DND-41 (cell line): ENCODE measurements around the gene AKR1B1.
A peak's percentile ranks its signal among the peaks of the same experiment; 100 is the strongest.

ENCODE experiments used
- CTCF ChIP-seq: IDR thresholded peaks from 2 replicates; pipeline ENCODE4 v1.5.1; 2012; ENCODE audit warnings: borderline replicate concordance, low read length, moderate library complexity, mild to moderate bottlenecking; ENCODE audit not compliant: poor library complexity, severe bottlenecking; ENCODE audit errors: extremely low read depth
- EZH2 ChIP-seq: IDR thresholded peaks from 3 replicates; pipeline ENCODE4 v1.6.1; 2012; ENCODE audit warnings: borderline replicate concordance, low read depth, mild to moderate bottlenecking, moderate library complexity, low read length, inconsistent platforms; ENCODE audit not compliant: severe bottlenecking

- TF ChIP-seq EZH2: no peak
- peak; percentile 69 for TF ChIP-seq CTCF
Observed at GRCh38 chr7:134432296-134433152, 26.4 kb downstream of the AKR1B1 start.
